ENCODE data around the gene DEAF1. TPM values are rescaled to one million over a fixed set of nuclear protein-coding genes. Genes with fewer than 3 reads are reported as not detected.

DEAF1 gene
- total and polyA plus RNA-seq, 5 experiments from 2014 or later: 27.0 to 58.2 (median 46.5) TPM

DNA sequence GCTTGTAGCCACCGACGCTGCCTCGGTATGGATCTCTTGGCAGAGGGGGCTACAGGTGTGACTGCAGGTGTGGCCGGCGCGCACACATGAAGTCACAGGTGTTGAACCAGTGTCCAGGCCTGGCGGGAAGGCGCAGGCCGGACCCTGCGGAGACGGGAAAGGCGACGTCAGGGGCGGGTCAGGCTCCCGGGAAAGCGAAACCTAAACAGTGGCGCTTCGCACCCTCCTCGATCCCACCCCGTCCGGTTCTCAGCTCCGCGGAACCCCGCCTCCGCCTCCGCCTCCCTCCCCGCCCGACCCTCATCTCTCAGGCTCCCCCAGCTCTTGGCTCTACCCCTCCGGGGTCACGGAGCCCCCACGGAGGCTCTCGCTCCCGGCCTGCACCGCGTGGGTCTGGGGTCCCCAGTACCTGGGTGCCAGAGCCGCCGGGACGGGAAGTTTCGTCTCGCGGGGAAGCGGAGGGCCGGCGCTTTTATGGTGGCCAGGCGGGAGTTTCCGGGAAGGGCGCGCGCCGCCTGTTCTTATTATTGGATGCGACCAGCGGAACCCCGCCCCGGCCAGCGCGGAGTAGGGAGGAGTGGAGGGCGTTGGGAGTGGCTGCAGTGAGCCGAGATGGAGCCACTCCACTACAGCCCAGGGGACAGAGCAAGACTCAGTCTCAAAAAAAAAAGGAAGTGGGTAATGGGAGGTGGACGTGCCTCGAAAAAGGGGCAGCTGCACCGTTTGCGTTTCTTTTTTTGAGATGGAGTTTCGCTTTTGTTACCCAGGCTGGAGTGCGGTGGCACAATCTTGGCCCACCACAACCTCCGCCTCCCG lies 79.3 kb downstream of the DEAF1 start, which contains the start of gene IRF7:
IRF7 (minus strand) TSS at position 447 of the 816 bp plus-strand sequence. CDS start 586 bp downstream, outside the sequence.
- POLR2A ChIA-PET: interaction anchor here (0.5 to 4.6 kb wide), 16 partner anchors 23 to 204 kb away, joined by 3 to 42 read pairs (median 4); partner anchors contain the start of genes DEAF1, PHRF1 and TMEM80
- Mint-ChIP-seq H3K9me3 (no peaks in the 10 kb centered on the region), H3K36me3 (peaks cover 0 to 13% (median 6%) of the 10 kb centered on the region in 3 donors), H3K27ac (peak within 1 kb of the TSS; percentile 74 to 96 (median 94)), H3K27me3 (no peaks in the 10 kb centered on the region), H3K4me1 (peaks cover 7 to 23% (median 19%) of the 10 kb centered on the region in 4 donors), H3K4me3 (peak within 1 kb of the TSS; percentile 86 to 96 (median 91))
- DNase-seq (peak; percentile 67 to 92 (median 80)), ATAC-seq (peak; percentile 77 to 82)

- no peaks in the 10 kb centered on the region for H3K9me3 Mint-ChIP-seq
- no peaks in the 10 kb centered on the region for H3K27me3 Mint-ChIP-seq
- H3K36me3 Mint-ChIP-seq: peaks cover 0 to 17% (median 7%) of the 10 kb centered on the region in 3 donors
- peak in 1 of 2 donors; percentile 1 for ATAC-seq
- peaks cover 7 to 23% (median 19%) of the 10 kb centered on the region in 4 donors for H3K4me1 Mint-ChIP-seq
- POLR2A ChIA-PET: interaction anchor here (0.5 to 4.6 kb wide), 19 partner anchors 23 to 205 kb away, joined by 3 to 42 read pairs (median 4); partner anchors contain the start of genes DEAF1, PHRF1 and TMEM80
- peak overlapping the region; percentile 86 to 96 (median 91) for H3K4me3 Mint-ChIP-seq
- DNase-seq: no peak
- peak overlapping the region; percentile 85 to 96 (median 94) for H3K27ac Mint-ChIP-seq
These were observed 80.2 kb downstream of the DEAF1 start for GRCh38 chr11:614623-615503.

DNA sequence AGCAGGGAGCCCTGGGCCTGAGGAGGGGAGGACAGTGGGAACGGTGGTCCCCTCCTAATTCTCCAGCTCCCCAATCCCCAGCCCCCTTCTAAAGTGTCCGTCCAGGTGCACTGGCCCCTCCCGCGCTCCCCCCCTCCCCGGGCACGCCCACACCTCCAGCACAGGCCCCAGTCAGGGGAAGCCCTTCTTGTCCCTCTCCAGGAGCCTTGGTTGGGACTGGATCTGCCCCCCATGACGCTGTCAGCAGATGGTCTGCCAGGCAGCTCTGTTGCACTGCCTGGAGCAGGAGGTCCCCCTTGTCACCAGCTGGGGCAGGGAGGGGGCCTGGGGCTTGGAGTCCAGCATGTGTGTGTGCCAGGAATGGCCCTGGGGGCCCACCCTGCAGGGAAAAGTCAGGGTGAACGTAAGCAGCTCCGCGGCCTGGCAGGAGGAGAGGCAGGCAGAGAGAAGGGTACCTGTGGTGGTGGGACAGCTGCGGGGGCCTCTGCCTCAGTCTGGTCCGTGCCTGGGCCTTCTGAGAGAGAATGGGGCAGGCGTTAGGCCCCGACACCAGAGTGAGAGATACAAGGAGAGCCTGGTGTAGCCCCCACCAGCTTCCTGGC lies 80.9 kb downstream of the DEAF1 start:
- DNase-seq (no peak), ATAC-seq (no peak)
- Mint-ChIP-seq H3K9me3 (no peaks in the 10 kb centered on the region), H3K4me1 (peaks cover 7 to 23% (median 19%) of the 10 kb centered on the region in 4 donors), H3K36me3 (peaks cover 0 to 21% (median 7%) of the 10 kb centered on the region in 3 donors), H3K27me3 (no peaks in the 10 kb centered on the region), H3K4me3 (peak overlapping the region; percentile 64 to 87 (median 75)), H3K27ac (peak overlapping the region; percentile 15 to 92 (median 87))
- POLR2A ChIA-PET: interaction anchor here (0.6 to 4.6 kb wide), 12 partner anchors 10 to 112 kb away, joined by 3 to 42 read pairs (median 5); partner anchors contain the start of genes DEAF1, LMNTD2, PHRF1 and RASSF7

DNA sequence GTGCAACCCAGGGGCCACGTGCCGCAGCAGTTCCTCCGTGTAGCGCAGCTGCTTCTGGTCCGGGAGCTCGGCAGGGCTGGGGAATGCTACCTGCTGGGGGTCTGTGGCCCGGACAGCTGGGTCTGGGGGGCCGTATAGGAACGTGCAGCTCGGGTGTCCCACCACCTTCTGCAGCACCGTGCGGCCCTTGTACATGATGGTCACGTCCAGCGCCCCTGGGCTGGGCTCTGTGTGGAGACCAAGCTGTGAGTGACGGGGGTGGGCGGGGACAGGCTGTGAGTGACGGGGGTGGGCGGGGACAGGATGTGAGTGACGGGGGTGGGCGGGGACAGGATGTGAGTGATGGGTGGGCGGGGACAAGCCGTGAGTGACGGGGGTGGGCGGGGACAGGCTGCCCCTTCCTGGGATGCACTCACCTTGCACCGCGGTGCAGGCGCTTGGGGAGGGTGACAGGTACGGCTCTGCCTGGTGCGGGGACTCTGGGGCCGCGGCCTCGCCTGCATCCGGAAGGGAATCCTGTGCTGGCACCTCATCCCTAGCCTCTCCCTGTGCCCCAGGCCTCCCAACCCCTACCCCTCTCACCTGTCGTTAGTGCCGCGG lies 81.6 kb downstream of the DEAF1 start:
- POLR2A ChIA-PET: interaction anchor here (0.6 to 4.6 kb wide), 14 partner anchors 9 to 113 kb away, joined by 3 to 42 read pairs (median 5); partner anchors contain the start of genes DEAF1, LMNTD2, PHRF1 and RASSF7
- H3K27ac Mint-ChIP-seq: peak overlapping the region in 8 of 10 donors; percentile 43 to 93 (median 88)

GRCh38 chr11:612961-613300 lies 82.1 kb downstream of the DEAF1 start:
- Mint-ChIP-seq H3K4me1 (peaks cover 7 to 23% (median 19%) of the 10 kb centered on the region in 4 donors), H3K9me3 (no peaks in the 10 kb centered on the region), H3K27me3 (no peaks in the 10 kb centered on the region), H3K27ac (peak overlapping the region in 8 of 10 donors; percentile 7 to 93 (median 86)), H3K36me3 (peaks cover 0 to 28% (median 7%) of the 10 kb centered on the region in 3 donors), H3K4me3 (peak overlapping the region in 1 of 10 donors; percentile 41)
- POLR2A ChIA-PET: interaction anchor here (0.6 to 4.6 kb wide), 8 partner anchors 9 to 82 kb away, joined by 3 to 42 read pairs (median 7); partner anchors contain the start of genes DEAF1, LMNTD2, PHRF1 and RASSF7
- no peak for ATAC-seq
- DNase-seq: no peak

More for the DNA sequence above, 81.6 kb downstream of the DEAF1 start:
- Mint-ChIP-seq H3K4me3 (peak overlapping the region in 5 of 10 donors; percentile 26 to 86 (median 43)), H3K27me3 (no peaks in the 10 kb centered on the region), H3K4me1 (peaks cover 7 to 23% (median 19%) of the 10 kb centered on the region in 4 donors), H3K9me3 (no peaks in the 10 kb centered on the region), H3K36me3 (peaks cover 0 to 23% (median 7%) of the 10 kb centered on the region in 3 donors)
- peak; percentile 68 to 94 (median 77) for DNase-seq
- peak; percentile 36 to 47 for ATAC-seq

- H3K36me3 Mint-ChIP-seq: peaks cover 0 to 32% (median 9%) of the 10 kb centered on the region in 3 donors
- peaks cover 7 to 23% (median 19%) of the 10 kb centered on the region in 4 donors for H3K4me1 Mint-ChIP-seq
- H3K4me3 Mint-ChIP-seq: peak overlapping the region in 4 of 10 donors; percentile 41 to 63 (median 56)
- H3K27ac Mint-ChIP-seq: peak overlapping the region; percentile 7 to 93 (median 88)
- no peak for ATAC-seq
- H3K27me3 Mint-ChIP-seq: no peaks in the 10 kb centered on the region
- no peaks in the 10 kb centered on the region for H3K9me3 Mint-ChIP-seq
- POLR2A ChIA-PET: interaction anchor here (0.6 to 4.6 kb wide), 9 partner anchors 8 to 83 kb away, joined by 3 to 42 read pairs (median 7); partner anchors contain the start of genes DEAF1, LMNTD2, PHRF1 and RASSF7
- no peak for DNase-seq
These were observed 82.6 kb downstream of the DEAF1 start for GRCh38 chr11:612201-612960.

GRCh38 chr11:611001-611996 lies 83.7 kb downstream of the DEAF1 start:
- H3K4me1 Mint-ChIP-seq: peaks cover 7 to 18% (median 15%) of the 10 kb centered on the region in 4 donors
- peaks cover 0 to 41% (median 9%) of the 10 kb centered on the region in 3 donors for H3K36me3 Mint-ChIP-seq
- ATAC-seq (no peak), DNase-seq (no peak)
- H3K27me3 Mint-ChIP-seq: no peaks in the 10 kb centered on the region
- H3K4me3 Mint-ChIP-seq: peak overlapping the region in 5 of 10 donors; percentile 19 to 40 (median 32)
- peak overlapping the region in 8 of 10 donors; percentile 31 to 93 (median 84) for H3K27ac Mint-ChIP-seq
- POLR2A ChIA-PET: interaction anchor here (1.5 to 3.3 kb wide), 4 partner anchors 43 to 84 kb away, joined by 7 to 19 read pairs (median 9); partner anchors contain the start of genes DEAF1, LMNTD2, RASSF7 and TMEM80
- no peaks in the 10 kb centered on the region for H3K9me3 Mint-ChIP-seq

DNA sequence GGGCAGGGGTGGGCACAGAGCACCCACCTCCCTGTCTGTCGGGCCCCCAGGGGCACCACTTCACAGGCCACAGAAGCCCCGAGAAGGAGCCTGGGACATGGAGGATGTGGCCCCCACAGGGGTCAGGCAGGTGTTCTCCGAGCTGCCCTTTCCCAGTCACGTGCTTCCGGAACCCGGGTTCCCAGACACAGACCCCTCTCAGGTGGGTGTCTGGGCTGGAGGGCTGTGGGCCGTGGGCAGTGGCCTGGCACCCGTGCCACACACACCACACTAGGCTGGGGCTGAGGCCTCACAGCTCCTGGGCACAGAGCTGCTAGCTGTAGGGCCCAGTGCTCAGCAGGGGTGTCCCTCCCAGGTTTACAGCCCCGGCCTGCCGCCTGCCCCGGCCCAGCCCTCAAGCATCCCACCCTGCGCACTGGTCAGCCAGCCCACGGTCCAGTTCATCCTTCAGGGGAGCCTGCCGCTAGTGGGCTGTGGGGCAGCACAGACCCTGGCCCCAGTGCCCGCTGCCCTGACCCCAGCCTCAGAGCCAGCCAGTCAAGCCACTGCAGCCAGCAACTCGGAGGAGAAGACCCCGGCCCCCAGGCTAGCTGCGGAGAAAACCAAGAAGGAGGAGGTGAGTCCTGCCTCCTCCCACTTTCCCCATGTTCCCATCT lies 84.7 kb downstream of the DEAF1 start:
- no peaks in the 10 kb centered on the region for H3K9me3 Mint-ChIP-seq
- H3K4me1 Mint-ChIP-seq: peaks cover 6 to 13% (median 12%) of the 10 kb centered on the region in 4 donors
- peaks cover 0 to 45% (median 9%) of the 10 kb centered on the region in 3 donors for H3K36me3 Mint-ChIP-seq
- peak overlapping the region in 2 of 10 donors; percentile 19 to 38 for H3K4me3 Mint-ChIP-seq
- DNase-seq: no peak
- no peaks in the 10 kb centered on the region for H3K27me3 Mint-ChIP-seq
- ATAC-seq: no peak
- POLR2A ChIA-PET: interaction anchor here (2.7 kb wide), 1 partner anchor 42 kb away, joined by 8 read pairs; no protein-coding TSS in a partner anchor
- H3K27ac Mint-ChIP-seq: peak overlapping the region in 3 of 10 donors; percentile 20 to 86 (median 80)

DNA sequence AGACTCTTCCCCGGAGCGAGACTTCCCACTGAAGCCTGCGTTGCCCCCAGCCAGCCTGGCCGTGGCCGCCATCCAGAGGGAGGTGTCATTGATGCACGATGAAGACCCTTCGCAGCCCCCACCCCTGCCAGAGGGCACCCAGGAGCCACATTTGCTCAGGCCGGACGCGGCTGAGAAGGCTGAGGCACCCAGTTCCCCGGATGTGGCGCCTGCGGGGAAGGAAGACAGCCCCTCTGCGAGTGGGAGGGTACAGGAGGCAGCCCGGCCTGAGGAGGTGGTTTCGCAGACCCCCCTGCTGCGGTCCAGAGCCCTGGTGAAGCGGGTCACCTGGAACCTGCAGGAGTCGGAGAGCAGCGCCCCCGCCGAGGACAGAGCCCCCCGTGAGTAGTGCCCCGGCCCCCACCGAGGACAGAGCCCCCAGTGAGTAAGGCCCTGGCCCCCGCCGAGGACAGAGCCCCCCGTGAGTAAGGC lies 85.6 kb downstream of the DEAF1 start:
- no peak for ATAC-seq
- POLR2A ChIA-PET: interaction anchor here (1.7 kb wide), 1 partner anchor 34 kb away, joined by 4 read pairs; no protein-coding TSS in a partner anchor
- Mint-ChIP-seq H3K27ac (peak overlapping the region in 2 of 10 donors; percentile 2 to 11), H3K27me3 (no peaks in the 10 kb centered on the region), H3K9me3 (no peaks in the 10 kb centered on the region), H3K36me3 (peaks cover 0 to 53% (median 9%) of the 10 kb centered on the region in 3 donors), H3K4me3 (no peak overlapping the region), H3K4me1 (peaks cover 7 to 11% (median 8%) of the 10 kb centered on the region in 4 donors)
- no peak for DNase-seq

Measured in naive thymus-derived CD8-positive, alpha-beta T cell (primary cell).